ENCODE measurements around the gene ASH1L. TPM values are rescaled to one million over a fixed set of nuclear protein-coding genes. Genes with fewer than 3 reads are reported as not detected.

ASH1L gene
- total and polyA plus RNA-seq, 2 donors (not counting 3 experiments of a cell fraction or from before 2014, with no cell fraction given): 11.6 to 29.2 TPM

- no peak overlapping the region for H2AFZ ChIP-seq (ENCODE audit: low read depth, low read length)
- H3K4me2 ChIP-seq (ENCODE audit: insufficient read depth, low read length): no peak overlapping the region
- DNase-seq (ENCODE audit: low read depth, low spot score) (no peak), FAIRE-seq (no peak)
- H3K27ac ChIP-seq (ENCODE audit: insufficient read depth, low read depth, low read length): no peak overlapping the region
- intact Hi-C loops (cut with micrococcal nuclease) (no loop called here), dilution Hi-C loops (cut with MboI; ENCODE audit: extremely low pct_ligation_motif_present, low sequenced_read_pairs) (no loop called here)
- no peaks in the 10 kb centered on the region for H3K79me2 ChIP-seq (ENCODE audit: control insufficient read depth, insufficient read depth, low read length)
- BruUV-seq (replicated peaks): no TSS peak
- H3K4me1 ChIP-seq (ENCODE audit: control insufficient read depth, extremely low read depth, insufficient read depth, low read length): no peaks in the 10 kb centered on the region
- ChIA-PET POLR2A (no interaction called here), CTCF (no interaction called here)
- no peak for TF ChIP-seq GATA2 (IDR thresholded peaks at IDR 0.05; ENCODE audit: insufficient read depth, insufficient read length, low read depth, low read length)
- no peaks in the 10 kb centered on the region for H3K9me3 ChIP-seq (replicated peaks; ENCODE audit: control insufficient read depth, insufficient read depth, low read length)
- no peaks in the 10 kb centered on the region for H3K27me3 ChIP-seq (ENCODE audit: control insufficient read depth in 2 of 2, insufficient read depth in 2 of 2, low read length in 2 of 2)
- H3K9me1 ChIP-seq (replicated peaks; ENCODE audit: control insufficient read depth, extremely low read depth, insufficient read depth, low read length): no peaks in the 10 kb centered on the region
- no peak overlapping the region for H3K9ac ChIP-seq (replicated peaks; ENCODE audit: extremely low read depth, insufficient read depth, low read length)
- no peak overlapping the region for H3K4me3 ChIP-seq (replicated peaks in 1 of 3; ENCODE audit: insufficient read depth in 1 of 3, low read depth in 1 of 3, low read length in 3 of 3)
- H4K20me1 ChIP-seq (replicated peaks; ENCODE audit: control insufficient read depth, extremely low read depth, insufficient read depth, low read length): no peaks in the 10 kb centered on the region
- peaks cover 8 to 18% of the 10 kb centered on the region in 2 experiments for H3K36me3 ChIP-seq (ENCODE audit: control insufficient read depth in 2 of 2, extremely low read depth in 1 of 2, insufficient read depth in 2 of 2, low read length in 2 of 2)
These were observed 210.0 kb downstream of the ASH1L start for GRCh38 chr1:155352631-155353030.

- Histone ChIP-seq H2AFZ (ENCODE audit: low read depth, low read length) (no peak overlapping the region), H3K9ac (replicated peaks; ENCODE audit: extremely low read depth, insufficient read depth, low read length) (no peak overlapping the region), H3K9me1 (replicated peaks; ENCODE audit: control insufficient read depth, extremely low read depth, insufficient read depth, low read length) (no peaks in the 10 kb centered on the region), H3K79me2 (ENCODE audit: control insufficient read depth, insufficient read depth, low read length) (no peaks in the 10 kb centered on the region), H3K4me3 (replicated peaks in 1 of 3; ENCODE audit: insufficient read depth in 1 of 3, low read depth in 1 of 3, low read length in 3 of 3) (no peak overlapping the region), H3K4me2 (ENCODE audit: insufficient read depth, low read length) (no peak overlapping the region), H3K27ac (ENCODE audit: insufficient read depth, low read depth, low read length) (no peak overlapping the region), H4K20me1 (replicated peaks; ENCODE audit: control insufficient read depth, extremely low read depth, insufficient read depth, low read length) (no peaks in the 10 kb centered on the region), H3K36me3 (ENCODE audit: control insufficient read depth in 2 of 2, extremely low read depth in 1 of 2, insufficient read depth in 2 of 2, low read length in 2 of 2) (peaks cover 0 to 24% of the 10 kb centered on the region in 2 experiments), H3K27me3 (ENCODE audit: control insufficient read depth in 2 of 2, insufficient read depth in 2 of 2, low read length in 2 of 2) (no peaks in the 10 kb centered on the region), H3K9me3 (replicated peaks; ENCODE audit: control insufficient read depth, insufficient read depth, low read length) (no peaks in the 10 kb centered on the region), H3K4me1 (ENCODE audit: control insufficient read depth, extremely low read depth, insufficient read depth, low read length) (no peaks in the 10 kb centered on the region)
- no peak for TF ChIP-seq POLR2A (IDR thresholded peaks at IDR 0.05; ENCODE audit: low read depth, low read length)
- no peak for TF ChIP-seq MAX (IDR thresholded peaks at IDR 0.05; ENCODE audit: insufficient read depth, insufficient read length)
- TF ChIP-seq MYC (IDR thresholded peaks at IDR 0.05; ENCODE audit: low read depth, low read length): no peak
- no peak for TF ChIP-seq FOS (IDR thresholded peaks at IDR 0.05; ENCODE audit: borderline replicate concordance, insufficient read depth, low read length)
- TF ChIP-seq GATA2 (IDR thresholded peaks at IDR 0.05; ENCODE audit: insufficient read depth, insufficient read length, low read depth, low read length): no peak
- TF ChIP-seq CTCF (IDR thresholded peaks at IDR 0.05; ENCODE audit: extremely low read depth in 1 of 2, insufficient read depth in 1 of 2, low read depth in 1 of 2, low read length in 2 of 2): no peak
- no peak for TF ChIP-seq EZH2 (IDR thresholded peaks at IDR 0.05; ENCODE audit: borderline replicate concordance, low read depth, low read length, severe bottlenecking)
- dilution Hi-C loops (cut with MboI; ENCODE audit: extremely low pct_ligation_motif_present, low sequenced_read_pairs) (no loop called here), intact Hi-C loops (cut with micrococcal nuclease) (no loop called here)
- POLR2A ChIA-PET: no interaction called here
- CTCF ChIA-PET: interaction anchor here (1.5 kb wide), 1 partner anchor 20 kb away, joined by 4 read pairs; no protein-coding TSS in a partner anchor
- FAIRE-seq: no peak
- BruUV-seq (replicated peaks): no TSS peak
- no peak for DNase-seq (ENCODE audit: low read depth, low spot score)
These were observed 219.8 kb downstream of the ASH1L start for GRCh38 chr1:155342842-155343241.

Measured in endothelial cell of umbilical vein (primary cell).